Smooth muscle cell (in vitro differentiated cells): Measurements from ENCODE around the gene PPP1R14B. TPM values are rescaled to one million over a fixed set of nuclear protein-coding genes. Genes with fewer than 3 reads are reported as not detected.

Source experiments
- DNase-seq: peaks from one replicate; lab custom pipeline; 2025; ENCODE audit not compliant: unreplicated experiment; lab: John Stamatoyannopoulos, UW
- H2AFZ ChIP-seq: fragments of 200-600 bp; sonication (generic); 2 replicates; pipeline ENCODE4 v1.6.0; 2016; ENCODE audit warnings: antibody characterized with exemption, low read depth, mild to moderate bottlenecking
- H3F3A ChIP-seq: fragments of 200-600 bp; sonication (generic); 2 replicates; pipeline ENCODE4 v1.6.0; 2017; ENCODE audit warnings: antibody characterized with exemption, low read depth
- H3K27ac ChIP-seq: fragments of 200-600 bp; sonication (generic); 2 replicates; pipeline ENCODE4 v1.5.1; 2016; ENCODE audit warnings: low read depth, mild to moderate bottlenecking
- H3K27me3 ChIP-seq: fragments of 200-600 bp; sonication (generic); 2 replicates; pipeline ENCODE4 v1.6.1; 2016; ENCODE audit warnings: low read depth, mild to moderate bottlenecking
- H3K36me3 ChIP-seq: fragments of 200-600 bp; sonication (generic); 2 replicates; pipeline ENCODE4 v1.5.1; 2016; ENCODE audit warnings: low read depth
- H3K4me1 ChIP-seq: fragments of 200-600 bp; sonication (generic); 2 replicates; pipeline ENCODE4 v1.5.1; 2016; ENCODE audit warnings: low read depth
- H3K4me2 ChIP-seq: fragments of 200-600 bp; sonication (generic); 2 replicates; pipeline ENCODE4 v1.6.0; 2016; ENCODE audit warnings: mild to moderate bottlenecking
- H3K4me3 ChIP-seq: fragments of 200-600 bp; sonication (generic); 2 replicates; pipeline ENCODE4 v1.5.1; 2016; ENCODE audit warnings: mild to moderate bottlenecking
- H3K79me2 ChIP-seq: fragments of 200-600 bp; sonication (generic); 2 replicates; pipeline ENCODE4 v1.6.0; 2016; ENCODE audit warnings: low read depth, mild to moderate bottlenecking
- H3K9ac ChIP-seq: fragments of 200-600 bp; sonication (generic); 2 replicates; pipeline ENCODE4 v1.6.0; 2016; ENCODE audit warnings: low read depth
- H3K9me3 ChIP-seq: fragments of 200-600 bp; sonication (generic); replicated peaks from 2 replicates; pipeline ENCODE4 v1.5.1; 2016; ENCODE audit warnings: low read depth
- H4K20me1 ChIP-seq: fragments of 200-600 bp; sonication (generic); 2 replicates; pipeline ENCODE4 v1.6.0; 2016; ENCODE audit warnings: low read depth
- WGBS: methylation state at CpG from one replicate; pipeline ENCODE4 v1.1.7; 2016; ENCODE audit warnings: low lambda C conversion rate; 5-methylcytosine and 5-hydroxymethylcytosine counted together
- polyA plus RNA-seq: library from polyadenylated mRNA; unstranded; fragments of >200 nt; fragmentation: Nextera tagmentation; extraction: Ambion mirVana; gene quantifications from 2 replicates; pipeline ENCODE4 v1.2.1, GENCODE V29; 2016
- total RNA-seq: library from RNA; depleted of rRNA; stranded (reverse); fragments of >200 nt; gene quantifications from 2 replicates; pipeline ENCODE4 v1.2.3, GENCODE V29; 2014
- TF ChIP-seq, protein P1 (sequence below): fragments of 200-600 bp; sonication (generic); IDR thresholded peaks from 2 replicates; pipeline ENCODE4 v1.5.1; 2017; ENCODE audit warnings: borderline replicate concordance, mild to moderate bottlenecking, antibody characterized with exemption; ENCODE audit not compliant: insufficient read depth, poor library complexity, severe bottlenecking

Gene PPP1R14B
- total and polyA plus RNA-seq, 2 experiments from 2014 or later, result 242 to 530 TPM

DNA sequence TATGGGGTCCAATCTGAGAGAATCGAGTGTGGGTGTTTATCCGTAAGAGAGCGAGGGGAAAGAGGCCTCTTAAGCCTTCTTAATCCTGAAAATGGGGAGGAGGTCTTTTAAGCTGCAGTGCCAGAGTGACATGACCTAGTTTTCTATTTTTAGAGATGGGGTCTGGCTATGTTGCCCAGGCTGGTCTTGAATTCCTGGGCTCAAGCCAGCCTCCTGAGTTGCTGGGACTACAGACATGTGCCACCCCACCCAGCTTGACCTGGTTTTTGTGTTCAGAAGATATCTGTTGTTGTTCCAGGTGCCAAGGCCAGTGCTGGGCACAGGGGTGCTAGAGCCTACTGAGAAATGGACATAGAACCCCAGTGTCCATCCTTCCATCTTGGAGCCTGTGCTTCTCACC lies 36.3 kb upstream of the PPP1R14B start:
- no peaks in the 10 kb centered on the region for H3K36me3 ChIP-seq
- DNase-seq, result no peak
- 91% methylated on average over 3 of the region's 3 CpGs for WGBS
- H3K27ac ChIP-seq, result no peak overlapping the region
- H3K4me2 ChIP-seq, result peak overlapping the region; percentile 91
- TF ChIP-seq, protein P1, sequence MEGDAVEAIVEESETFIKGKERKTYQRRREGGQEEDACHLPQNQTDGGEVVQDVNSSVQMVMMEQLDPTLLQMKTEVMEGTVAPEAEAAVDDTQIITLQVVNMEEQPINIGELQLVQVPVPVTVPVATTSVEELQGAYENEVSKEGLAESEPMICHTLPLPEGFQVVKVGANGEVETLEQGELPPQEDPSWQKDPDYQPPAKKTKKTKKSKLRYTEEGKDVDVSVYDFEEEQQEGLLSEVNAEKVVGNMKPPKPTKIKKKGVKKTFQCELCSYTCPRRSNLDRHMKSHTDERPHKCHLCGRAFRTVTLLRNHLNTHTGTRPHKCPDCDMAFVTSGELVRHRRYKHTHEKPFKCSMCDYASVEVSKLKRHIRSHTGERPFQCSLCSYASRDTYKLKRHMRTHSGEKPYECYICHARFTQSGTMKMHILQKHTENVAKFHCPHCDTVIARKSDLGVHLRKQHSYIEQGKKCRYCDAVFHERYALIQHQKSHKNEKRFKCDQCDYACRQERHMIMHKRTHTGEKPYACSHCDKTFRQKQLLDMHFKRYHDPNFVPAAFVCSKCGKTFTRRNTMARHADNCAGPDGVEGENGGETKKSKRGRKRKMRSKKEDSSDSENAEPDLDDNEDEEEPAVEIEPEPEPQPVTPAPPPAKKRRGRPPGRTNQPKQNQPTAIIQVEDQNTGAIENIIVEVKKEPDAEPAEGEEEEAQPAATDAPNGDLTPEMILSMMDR, result no peak
- peaks cover 11% of the 10 kb centered on the region for H3K4me1 ChIP-seq
- no peak overlapping the region for H2AFZ ChIP-seq
- no peaks in the 10 kb centered on the region for H3F3A ChIP-seq
- H4K20me1 ChIP-seq, result no peaks in the 10 kb centered on the region
- no peak overlapping the region for H3K9ac ChIP-seq
- no peaks in the 10 kb centered on the region for H3K27me3 ChIP-seq
- peaks cover 15% of the 10 kb centered on the region for H3K79me2 ChIP-seq
- H3K4me3 ChIP-seq, result no peak overlapping the region
- H3K9me3 ChIP-seq, result no peaks in the 10 kb centered on the region

DNA sequence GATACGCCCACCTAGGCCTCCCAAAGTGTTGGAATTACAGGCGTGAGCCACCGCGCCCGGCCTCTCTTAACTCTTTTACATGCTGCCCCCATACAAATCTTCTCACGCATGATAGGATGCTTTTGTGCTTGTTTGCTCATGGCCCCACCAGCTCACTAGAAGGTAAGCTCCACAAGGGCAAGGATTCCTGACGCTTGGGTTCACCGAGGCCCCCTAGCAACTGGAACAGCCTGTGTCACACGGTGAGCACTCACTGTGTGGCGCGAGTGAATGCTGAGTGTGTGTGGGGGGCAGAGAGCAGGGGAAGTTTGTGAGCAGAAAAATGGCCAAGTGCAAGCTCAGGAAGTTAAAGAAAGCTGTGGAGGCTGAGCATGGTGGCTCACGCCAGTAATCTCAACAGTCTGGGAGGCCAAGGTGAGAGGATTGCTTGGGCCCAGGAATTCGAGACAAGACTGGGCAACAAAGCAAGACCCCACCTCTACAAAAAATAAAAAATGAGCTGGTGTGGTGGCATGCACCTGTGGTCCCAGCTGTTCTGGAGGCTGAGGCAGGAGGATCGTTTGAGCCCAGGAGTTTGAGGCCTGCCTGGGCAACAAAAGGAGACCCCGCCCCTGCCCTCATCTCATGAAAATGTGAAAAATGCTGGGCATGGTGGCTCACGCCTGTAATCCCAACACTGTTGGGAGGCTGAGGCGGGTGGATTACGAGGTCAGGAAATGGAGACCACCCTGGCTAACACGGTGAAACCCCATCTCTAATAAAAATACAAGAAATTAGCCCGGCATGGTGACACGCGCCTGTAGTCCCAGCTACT lies 35.4 kb upstream of the PPP1R14B start:
- H3K9me3 ChIP-seq, result no peaks in the 10 kb centered on the region
- no peak overlapping the region for H2AFZ ChIP-seq
- 96% methylated on average over 22 of the region's 22 CpGs for WGBS
- no peak overlapping the region for H3K27ac ChIP-seq
- no peaks in the 10 kb centered on the region for H3F3A ChIP-seq
- DNase-seq, result no peak
- peaks cover 11% of the 10 kb centered on the region for H3K4me1 ChIP-seq
- no peak overlapping the region for H3K4me3 ChIP-seq
- H3K4me2 ChIP-seq, result no peak overlapping the region
- TF ChIP-seq, protein P1, result no peak
- no peaks in the 10 kb centered on the region for H3K36me3 ChIP-seq
- H4K20me1 ChIP-seq, result no peaks in the 10 kb centered on the region
- H3K79me2 ChIP-seq, result peaks cover 15% of the 10 kb centered on the region
- H3K9ac ChIP-seq, result no peak overlapping the region
- no peaks in the 10 kb centered on the region for H3K27me3 ChIP-seq

DNA sequence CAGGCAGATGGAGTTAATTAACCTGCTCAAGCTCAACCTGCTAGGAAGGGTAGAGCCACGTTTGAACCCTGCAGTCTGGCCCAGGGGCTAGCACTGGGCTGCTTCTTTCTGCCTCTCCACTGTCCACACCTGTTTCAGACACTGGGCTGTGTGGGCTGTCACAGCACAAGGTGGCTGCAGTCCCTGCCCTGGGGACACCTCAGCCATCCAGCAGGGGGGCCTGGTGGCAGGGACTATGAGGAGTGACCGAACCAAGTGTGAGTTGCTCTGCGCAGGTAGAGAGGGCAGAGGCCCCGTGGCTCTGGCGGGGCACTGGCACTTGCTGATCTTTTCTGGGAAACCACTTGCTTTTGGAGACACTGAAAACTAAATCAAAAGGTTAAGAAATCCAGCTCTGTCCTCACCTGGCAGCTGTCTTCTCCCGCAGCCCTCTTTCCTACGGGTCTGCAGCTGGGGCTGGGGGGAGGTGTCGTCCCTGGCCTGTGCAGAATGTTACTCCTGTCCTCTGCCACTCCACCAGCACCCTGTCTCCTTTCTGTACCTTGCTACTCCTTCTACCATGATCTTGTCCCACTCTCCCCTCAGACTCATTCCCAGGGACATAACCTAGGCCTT lies 31.9 kb upstream of the PPP1R14B start:
- H3K27me3 ChIP-seq, result no peaks in the 10 kb centered on the region
- WGBS, result 98% methylated on average over 8 of the region's 8 CpGs
- H3K4me1 ChIP-seq, result peaks cover 2% of the 10 kb centered on the region
- no peak overlapping the region for H3K27ac ChIP-seq
- H3K79me2 ChIP-seq, result peaks cover 10% of the 10 kb centered on the region
- H3K36me3 ChIP-seq, result no peaks in the 10 kb centered on the region
- DNase-seq, result no peak
- TF ChIP-seq, protein P1, result no peak
- H3K9me3 ChIP-seq, result no peaks in the 10 kb centered on the region
- H4K20me1 ChIP-seq, result no peaks in the 10 kb centered on the region
- H3F3A ChIP-seq, result no peaks in the 10 kb centered on the region
- H3K4me3 ChIP-seq, result no peak overlapping the region
- H3K9ac ChIP-seq, result no peak overlapping the region
- H3K4me2 ChIP-seq, result no peak overlapping the region
- no peak overlapping the region for H2AFZ ChIP-seq
